ENCODE data around the gene KIRREL3. TPM values are rescaled to one million over a fixed set of nuclear protein-coding genes. Genes with fewer than 3 reads are reported as not detected.

Gene KIRREL3
- total and polyA plus RNA-seq, 9 of the 15 experiments (the other 6 are each of a cell fraction or from before 2014, with no cell fraction given), result 0.04 to 0.10 TPM; not detected in 7

GRCh38 chr11:126488591-126489370, 511.8 kb downstream of the KIRREL3 start:
- Histone ChIP-seq H3K9ac (ENCODE audit: insufficient read depth in 1 of 2, low read depth in 2 of 2, low read length in 2 of 2) (no peak overlapping the region), H4K20me1 (replicated peaks; ENCODE audit: control insufficient read depth, insufficient read depth, low read length) (0 out of 2 replicates have a peak, but pooled peaks cover 10% of the 10 kb centered on the region), H3K79me2 (ENCODE audit: control insufficient read depth, insufficient read depth, low read length) (no peaks in the 10 kb centered on the region), H3K9me3 (replicated peaks; ENCODE audit: control insufficient read depth, insufficient read depth, low read depth, low read length) (no peaks in the 10 kb centered on the region), H2AFZ (ENCODE audit: low read depth, low read length) (no peak overlapping the region), H3K4me3 (no peak overlapping the region), H3K27me3 (ENCODE audit: control insufficient read depth in 2 of 2, insufficient read depth in 2 of 2, low read length in 2 of 2) (peaks cover 16 to 77% of the 10 kb centered on the region in 2 experiments; a peak in 4 of 5 replicates), H3K27ac (ENCODE audit: extremely low read depth, low read depth, low read length) (no peak overlapping the region), H3K4me1 (replicated peaks in 1 of 2; ENCODE audit: control insufficient read depth in 2 of 2, insufficient read depth in 2 of 2, low read length in 2 of 2) (no peaks in the 10 kb centered on the region), H3K4me2 (ENCODE audit: insufficient read depth, low read length) (no peak overlapping the region), H3K36me3 (ENCODE audit: control insufficient read depth, insufficient read depth, low read length) (no peaks in the 10 kb centered on the region), H3K9me1 (ENCODE audit: control insufficient read depth, insufficient read depth, low read length) (no peaks in the 10 kb centered on the region)
- ChIA-PET CTCF (ENCODE audit: low intra/inter-chr PET ratio) (no interaction called here), POLR2A (interaction anchor here (0.8 to 1.0 kb wide), 2 partner anchors 8 to 56 kb away, joined by 3 to 6 read pairs; no protein-coding TSS in a partner anchor)
- no peak for DNase-seq (ENCODE audit: extremely low read depth in 1 of 4, low spot score in 3 of 4)
- BruUV-seq (replicated peaks), result no TSS peak
- no peak for FAIRE-seq
- 0% methylated on average over 20 of the region's 23 CpGs for WGBS (ENCODE audit: insufficient coverage, low coverage, missing lambda C conversion rate)
- intact Hi-C loops (cut with micrococcal nuclease), result no loop called here
- in situ Hi-C loops (cut with MboI), result no loop called here
- TF ChIP-seq THRAP3 (IDR thresholded peaks at IDR 0.05; ENCODE audit: borderline replicate concordance) (no peak), SRSF9 (IDR thresholded peaks at IDR 0.05; ENCODE audit: borderline replicate concordance, low read depth, low read length) (no peak), ZBTB26 (CRISPR knock-in tag; IDR thresholded peaks at IDR 0.05) (no peak), BMI1 (IDR thresholded peaks at IDR 0.05; ENCODE audit: low read length) (no peak), SMAD3 (CRISPR knock-in tag; conservative IDR thresholded peaks at IDR 0.05) (no peak), TCF7 (IDR thresholded peaks at IDR 0.05; ENCODE audit: borderline replicate concordance) (no peak), NCOA2 (IDR thresholded peaks at IDR 0.05; ENCODE audit: partially characterized antibody in 2 of 2) (no peak), ATF7 (IDR thresholded peaks at IDR 0.05) (no peak)
- no peak for ATAC-seq

Data from K562 (cell line).